Pancreas (tissue), 10 donors: ENCODE measurements around the gene IL20. TPM values are rescaled to one million over a fixed set of nuclear protein-coding genes. Genes with fewer than 3 reads are reported as not detected.

Experiments
- ATAC-seq, 4 donors: fragments of 200-7000 bp; cut with Tn5 transposase; one replicate each; pipeline versions ENCODE4 v1.8.0 to v1.9.1; 2020; ENCODE audit warnings: mild to moderate bottlenecking in 4 of 4, moderate library complexity in 4 of 4
- DNase-seq, 6 donors: peaks; one replicate each; pipeline ENCODE4 v3.0.0-alpha.2; 2020
- FAIRE-seq: peaks from 2 replicates; lab custom pipeline; 2012; peaks lifted over from hg19 to GRCh38; lab: Jason Lieb, UNC
- H3K27ac ChIP-seq, 4 donors: fragments of 200-600 bp; sonication (generic); 1 replicate in 3 of 4; 2 replicates in 1 of 4; pipeline versions ENCODE4 v1.5.0 to v1.8.0; 2020
- H3K27me3 ChIP-seq, 4 donors: fragments of 200-600 bp; one replicate each; pipeline ENCODE4 v1.8.0; 2021
- H3K36me3 ChIP-seq, 3 donors: fragments of 200-600 bp; sonication (generic) in 1 of 3; one replicate each; pipeline versions ENCODE4 v1.5.0 to v1.8.0; 2020 to 2021
- H3K4me1 ChIP-seq, 3 donors: fragments of 200-600 bp; one replicate each; pipeline ENCODE4 v1.8.0; 2021
- H3K4me3 ChIP-seq, 4 donors: fragments of 200-600 bp; sonication (generic) in 2 of 4; one replicate each; pipeline versions ENCODE4 v1.5.0 to v1.8.0; 2020 to 2021
- H3K9me3 ChIP-seq, 4 donors: fragments of 200-600 bp; one replicate each; pipeline ENCODE4 v1.8.0; 2021
- WGBS, 2 donors: extraction: QIAGEN DNeasy Blood & Tissue Kit; methylation state at CpG; one replicate each; pipeline ENCODE4 v1.1.7; 2013; 5-methylcytosine and 5-hydroxymethylcytosine counted together
- intact Hi-C, 3 donors: fragments of 100-400 bp; cut with DNase I; formaldehyde crosslinking; loops; one replicate each; pipeline versions ENCODE4 v1.11.1 to v1.14.2; 2022
- polyA plus RNA-seq, 2 donors: library from polyadenylated mRNA; stranded (reverse); fragments of 200-250 nt; gene quantifications; one replicate each; pipeline ENCODE4 v1.2.3, GENCODE V29; 2013
- total RNA-seq, 6 donors: library from RNA; stranded (reverse); fragmentation: NEBNext Ultra II Directional in 4 of 6; extraction: Animal tissue kit (Norgen Biotek cat#: 25700) in 4 of 6; gene quantifications; one replicate each; pipeline versions ENCODE4 v1.2.1 to v1.2.4, GENCODE V29; 2021 to 2023
- TF ChIP-seq, protein P1 (sequence below), 4 donors: fragments of 200-600 bp; sonication (generic) in 3 of 4; IDR thresholded peaks; one replicate each; pipeline versions ENCODE4 v1.5.0 to v1.8.0; 2021; ENCODE audit warnings: antibody characterized with exemption in 4 of 4
- donor health status: healthy with polysubstance abuse.
- donor health status: DM: no; HTN: no; CAD: no; lungs with moderate emphysema.
- donor health status: DM: no; HTN: no; CAD: no.
- donor health status: control.
- donor health status: control.
- donor health status: Bipolar disorder and iron deficiency.
- donor health status: DM: yes; HTN: yes; CAD: no.
- donor health status: DM: no; HTN: no; CAD: no.
- donor health status: DM: no; HTN: no; CAD: no.
- donor health status: DM: yes; HTN: yes; CAD: no.

The IL20 gene
- total and polyA plus RNA-seq, 8 donors, result not detected

DNA sequence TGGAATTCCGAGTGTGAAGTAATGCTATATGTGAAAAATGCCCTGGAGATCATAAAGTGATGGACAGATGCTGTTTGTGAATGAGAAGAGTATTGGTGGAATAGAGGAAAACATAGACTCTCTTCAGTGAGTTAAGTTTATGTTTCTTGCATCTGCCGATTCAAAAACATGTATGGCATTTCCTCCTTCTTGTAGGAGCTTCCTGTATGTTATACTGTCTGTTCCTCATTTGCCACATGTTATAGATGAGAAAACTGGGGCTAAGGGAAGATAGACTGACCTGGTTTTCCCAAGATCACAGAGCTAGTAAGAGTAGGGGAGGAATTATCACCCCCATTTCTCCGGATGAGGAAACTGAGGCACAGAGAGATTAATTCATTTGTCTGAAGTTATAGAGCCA lies 41.1 kb upstream of the IL20 start:
- TF ChIP-seq, protein P1, sequence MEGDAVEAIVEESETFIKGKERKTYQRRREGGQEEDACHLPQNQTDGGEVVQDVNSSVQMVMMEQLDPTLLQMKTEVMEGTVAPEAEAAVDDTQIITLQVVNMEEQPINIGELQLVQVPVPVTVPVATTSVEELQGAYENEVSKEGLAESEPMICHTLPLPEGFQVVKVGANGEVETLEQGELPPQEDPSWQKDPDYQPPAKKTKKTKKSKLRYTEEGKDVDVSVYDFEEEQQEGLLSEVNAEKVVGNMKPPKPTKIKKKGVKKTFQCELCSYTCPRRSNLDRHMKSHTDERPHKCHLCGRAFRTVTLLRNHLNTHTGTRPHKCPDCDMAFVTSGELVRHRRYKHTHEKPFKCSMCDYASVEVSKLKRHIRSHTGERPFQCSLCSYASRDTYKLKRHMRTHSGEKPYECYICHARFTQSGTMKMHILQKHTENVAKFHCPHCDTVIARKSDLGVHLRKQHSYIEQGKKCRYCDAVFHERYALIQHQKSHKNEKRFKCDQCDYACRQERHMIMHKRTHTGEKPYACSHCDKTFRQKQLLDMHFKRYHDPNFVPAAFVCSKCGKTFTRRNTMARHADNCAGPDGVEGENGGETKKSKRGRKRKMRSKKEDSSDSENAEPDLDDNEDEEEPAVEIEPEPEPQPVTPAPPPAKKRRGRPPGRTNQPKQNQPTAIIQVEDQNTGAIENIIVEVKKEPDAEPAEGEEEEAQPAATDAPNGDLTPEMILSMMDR (IDR thresholded peaks at IDR 0.05), result no peak
- no peaks in the 10 kb centered on the region for H3K4me1 ChIP-seq
- DNase-seq (no peak), FAIRE-seq (no peak), ATAC-seq (peak in 1 of 4 donors; percentile 35)
- intact Hi-C loops, result no loop called here
- no peak overlapping the region for H3K4me3 ChIP-seq
- 75 to 78% methylated on average over 3 of the region's 3 CpGs for WGBS, 2 donors
- H3K27ac ChIP-seq, result no peak overlapping the region
- no peaks in the 10 kb centered on the region for H3K9me3 ChIP-seq
- H3K27me3 ChIP-seq, result no peaks in the 10 kb centered on the region
- H3K36me3 ChIP-seq, result no peaks in the 10 kb centered on the region

DNA sequence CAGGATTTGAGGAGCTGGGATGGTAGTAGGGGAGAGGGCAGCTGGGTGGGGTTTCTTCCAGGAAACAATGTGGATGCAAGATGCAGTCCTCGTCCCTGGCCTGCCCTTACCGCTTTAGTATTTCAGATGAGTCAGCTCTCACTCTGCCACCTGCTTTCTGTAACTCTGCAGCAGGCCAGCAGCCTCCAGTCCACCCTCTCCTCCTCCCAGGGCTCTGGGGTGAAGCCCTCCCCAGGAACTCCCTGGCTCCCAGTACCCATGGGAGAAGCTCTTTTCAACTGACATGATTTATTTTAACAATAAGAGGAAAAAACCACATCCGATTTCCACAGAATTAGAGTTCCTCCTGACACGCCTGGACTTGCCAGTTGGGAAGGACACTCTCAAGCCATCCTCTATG lies 39.0 kb upstream of the IL20 start:
- no peak for ATAC-seq
- Histone ChIP-seq H3K4me3 (no peak overlapping the region), H3K36me3 (no peaks in the 10 kb centered on the region), H3K9me3 (no peaks in the 10 kb centered on the region), H3K27me3 (no peaks in the 10 kb centered on the region), H3K4me1 (no peaks in the 10 kb centered on the region), H3K27ac (no peak overlapping the region)
- TF ChIP-seq, protein P1 (IDR thresholded peaks at IDR 0.05), result no peak
- 65 to 77% methylated on average over 4 of the region's 4 CpGs for WGBS, 2 donors
- intact Hi-C loops, result no loop called here
- DNase-seq, result no peak
- no peak for FAIRE-seq

DNA sequence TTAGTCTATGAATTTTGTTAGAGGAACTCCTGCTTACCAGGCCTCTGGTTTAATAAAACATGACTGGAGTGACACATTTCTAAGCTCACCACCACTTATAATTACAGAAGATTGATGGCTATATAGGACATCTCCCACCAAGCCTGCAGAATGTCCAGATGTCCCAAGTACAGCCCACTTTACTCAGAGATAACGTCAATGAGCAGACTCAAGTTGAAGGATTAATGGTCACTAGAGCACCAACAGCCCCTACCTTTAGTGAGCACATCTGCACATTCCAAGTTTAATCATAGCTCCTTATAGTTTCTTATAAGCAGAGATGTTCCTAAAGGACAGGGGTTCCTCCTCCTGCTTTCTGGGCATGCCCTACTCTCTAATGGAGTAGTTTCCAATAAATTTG lies 37.4 kb upstream of the IL20 start:
- H3K9me3 ChIP-seq, result no peaks in the 10 kb centered on the region
- TF ChIP-seq, protein P1 (IDR thresholded peaks at IDR 0.05), result no peak
- H3K4me1 ChIP-seq, result no peaks in the 10 kb centered on the region
- ATAC-seq (no peak), DNase-seq (no peak), FAIRE-seq (no peak)
- H3K27me3 ChIP-seq, result no peaks in the 10 kb centered on the region
- no peaks in the 10 kb centered on the region for H3K36me3 ChIP-seq
- H3K4me3 ChIP-seq, result no peak overlapping the region
- WGBS, 2 donors, result 90 to 95% methylated on average over 1 of the region's 1 CpG
- H3K27ac ChIP-seq, result no peak overlapping the region
- intact Hi-C loops, result no loop called here

DNA sequence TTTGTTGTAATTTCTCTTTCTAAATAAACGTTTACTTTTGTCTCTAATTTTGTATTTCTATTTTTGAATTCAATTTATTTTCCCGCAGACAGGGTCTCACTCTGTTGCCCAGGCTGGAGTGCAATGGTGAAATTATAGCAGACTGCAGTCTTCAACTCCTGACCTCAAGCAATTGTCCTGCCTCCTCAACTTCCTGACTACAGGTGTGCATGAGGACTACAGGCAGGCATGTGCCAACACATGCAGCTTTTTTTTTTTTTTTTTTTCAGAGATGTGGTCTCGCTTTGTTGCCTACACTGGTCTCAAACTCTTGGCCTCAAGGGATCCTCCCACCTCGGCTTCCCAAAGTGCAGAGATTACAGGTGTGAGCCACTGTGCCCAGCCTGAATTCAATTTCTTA lies 36.7 kb upstream of the IL20 start:
- Histone ChIP-seq H3K9me3 (no peaks in the 10 kb centered on the region), H3K27ac (no peak overlapping the region), H3K36me3 (no peaks in the 10 kb centered on the region), H3K27me3 (no peaks in the 10 kb centered on the region), H3K4me1 (no peaks in the 10 kb centered on the region), H3K4me3 (no peak overlapping the region)
- ATAC-seq (no peak), FAIRE-seq (no peak), DNase-seq (no peak)
- TF ChIP-seq, protein P1 (IDR thresholded peaks at IDR 0.05), result no peak
- intact Hi-C loops, result no loop called here
- WGBS, 2 donors, result 67 to 76% methylated on average over 4 of the region's 4 CpGs

DNA sequence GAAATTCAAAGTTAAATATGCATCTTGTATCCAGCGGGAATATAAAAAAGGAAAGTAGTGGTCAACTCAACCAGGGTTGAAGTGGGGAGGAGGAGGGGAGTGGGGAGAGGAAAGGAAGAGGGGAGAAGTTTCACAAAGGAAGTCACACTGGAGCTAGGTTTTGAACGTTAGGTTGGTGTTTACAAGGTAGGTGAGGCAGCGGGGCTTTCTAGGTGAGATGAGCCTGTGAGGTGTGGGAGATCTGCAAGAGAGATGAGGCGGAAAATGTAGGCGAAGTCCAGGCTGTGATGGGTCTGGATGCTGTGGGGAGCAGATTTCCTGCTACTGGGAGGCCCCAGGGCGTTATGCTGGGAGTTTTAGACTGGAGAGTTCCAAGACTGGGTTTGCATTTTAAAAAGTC lies 36.1 kb upstream of the IL20 start:
- intact Hi-C loops, result no loop called here
- H3K36me3 ChIP-seq, result no peaks in the 10 kb centered on the region
- no peaks in the 10 kb centered on the region for H3K9me3 ChIP-seq
- H3K27me3 ChIP-seq, result no peaks in the 10 kb centered on the region
- no peaks in the 10 kb centered on the region for H3K4me1 ChIP-seq
- FAIRE-seq (no peak), ATAC-seq (no peak), DNase-seq (no peak)
- H3K4me3 ChIP-seq, result no peak overlapping the region
- TF ChIP-seq, protein P1 (IDR thresholded peaks at IDR 0.05), result no peak
- H3K27ac ChIP-seq, result no peak overlapping the region
- 81 to 85% methylated on average over 6 of the region's 6 CpGs for WGBS, 2 donors
